HL-60 (cell line): ENCODE results near the gene NR5A1.

ENCODE experiments used
- DNase-seq, 2 experiments: peaks; one replicate each; pipeline ENCODE4 v3.0.0-alpha.2; 2010 to 2020; ENCODE audit warnings: low read depth in 1 of 2, low spot score in 1 of 2
- H3K27ac ChIP-seq: fragments of 250-450 bp; sonication (Bioruptor Pico); replicated peaks from 2 replicates; pipeline ENCODE4 v1.5.1; 2020; ENCODE audit warnings: mild to moderate bottlenecking, moderate library complexity
- H3K27me3 ChIP-seq: fragments of 250-450 bp; sonication (Bioruptor Pico); 2 replicates; pipeline ENCODE4 v1.5.1; 2021; ENCODE audit warnings: mild to moderate bottlenecking, moderate library complexity; ENCODE audit not compliant: insufficient read depth, poor library complexity, severe bottlenecking
- H3K4me3 ChIP-seq: replicated peaks from 2 replicates; pipeline ENCODE4 v1.5.1; 2011; ENCODE audit warnings: mild to moderate bottlenecking, control low read depth, low read length; ENCODE audit not compliant: insufficient read depth
- CTCF ChIP-seq: IDR thresholded peaks from one replicate; pipeline ENCODE4 v1.5.1; 2011; ENCODE audit warnings: low read length, control low read depth, inconsistent platforms; ENCODE audit not compliant: insufficient read depth
- POLR2AphosphoS5 ChIP-seq: IDR thresholded peaks from 2 replicates; pipeline ENCODE4 v1.6.1; 2012; ENCODE audit warnings: low read depth
- REST ChIP-seq: IDR thresholded peaks from 2 replicates; pipeline ENCODE4 v1.6.1; 2012; ENCODE audit warnings: low read depth; ENCODE audit not compliant: insufficient replicate concordance
- SPI1 ChIP-seq: IDR thresholded peaks from 2 replicates; pipeline ENCODE4 v1.6.1; 2012; ENCODE audit warnings: low read depth, mild to moderate bottlenecking, borderline replicate concordance

The NR5A1 gene

GRCh38 chr9:124436320-124436719 is 70.9 kb downstream of the NR5A1 start:
- no peak overlapping the region for H3K4me3 ChIP-seq
- no peak for DNase-seq

More at GRCh38 chr9:124436320-124436719, 70.9 kb downstream of the NR5A1 start:
- Histone ChIP-seq H3K27ac (no peak overlapping the region), H3K27me3 (no peaks in the 10 kb centered on the region)
- TF ChIP-seq CTCF (no peak), REST (no peak), SPI1 (no peak), POLR2AphosphoS5 (no peak)
